Measurements from ENCODE around the gene C2CD2.

DNA sequence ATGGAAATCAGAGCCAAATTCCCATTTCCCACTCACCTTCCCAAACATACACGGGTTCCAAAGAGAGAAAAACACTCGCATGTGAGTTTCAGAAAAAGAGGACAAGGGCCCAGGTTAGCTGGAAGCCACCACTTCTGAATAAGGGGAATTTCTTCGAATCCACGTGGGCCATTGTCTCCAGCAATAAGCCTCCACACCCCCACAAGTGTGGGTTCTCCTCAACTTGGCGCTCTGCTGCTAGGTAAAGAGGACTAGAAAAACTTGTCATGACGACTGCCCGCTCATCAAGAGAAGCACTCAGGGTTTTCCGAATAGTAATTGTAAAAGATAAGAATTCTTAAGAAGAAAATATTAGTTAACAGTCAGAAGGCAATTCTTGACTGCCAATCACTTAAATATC, 105.3 kb downstream of the C2CD2 start:
- TF ChIP-seq RCOR1 (IDR thresholded peaks at IDR 0.05; ENCODE audit: insufficient replicate concordance, low read length) (no peak), POLR2A (IDR thresholded peaks at IDR 0.05; ENCODE audit: low read depth, low read length) (no peak), MAFK (IDR thresholded peaks at IDR 0.05; ENCODE audit: low read depth, low read length) (no peak), RFX5 (IDR thresholded peaks at IDR 0.05; ENCODE audit: low read depth, low read length) (no peak), ELK1 (IDR thresholded peaks at IDR 0.05; ENCODE audit: borderline replicate concordance, low read depth, low read length) (no peak)
- TF ChIP-seq, protein P1, sequence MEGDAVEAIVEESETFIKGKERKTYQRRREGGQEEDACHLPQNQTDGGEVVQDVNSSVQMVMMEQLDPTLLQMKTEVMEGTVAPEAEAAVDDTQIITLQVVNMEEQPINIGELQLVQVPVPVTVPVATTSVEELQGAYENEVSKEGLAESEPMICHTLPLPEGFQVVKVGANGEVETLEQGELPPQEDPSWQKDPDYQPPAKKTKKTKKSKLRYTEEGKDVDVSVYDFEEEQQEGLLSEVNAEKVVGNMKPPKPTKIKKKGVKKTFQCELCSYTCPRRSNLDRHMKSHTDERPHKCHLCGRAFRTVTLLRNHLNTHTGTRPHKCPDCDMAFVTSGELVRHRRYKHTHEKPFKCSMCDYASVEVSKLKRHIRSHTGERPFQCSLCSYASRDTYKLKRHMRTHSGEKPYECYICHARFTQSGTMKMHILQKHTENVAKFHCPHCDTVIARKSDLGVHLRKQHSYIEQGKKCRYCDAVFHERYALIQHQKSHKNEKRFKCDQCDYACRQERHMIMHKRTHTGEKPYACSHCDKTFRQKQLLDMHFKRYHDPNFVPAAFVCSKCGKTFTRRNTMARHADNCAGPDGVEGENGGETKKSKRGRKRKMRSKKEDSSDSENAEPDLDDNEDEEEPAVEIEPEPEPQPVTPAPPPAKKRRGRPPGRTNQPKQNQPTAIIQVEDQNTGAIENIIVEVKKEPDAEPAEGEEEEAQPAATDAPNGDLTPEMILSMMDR (conservative IDR thresholded peaks at IDR 0.05; ENCODE audit: low read depth, low read length) = no peak
